ENCODE data around the gene UMPS.
A peak's percentile ranks its signal among the peaks of the same experiment; 100 is the strongest.

Gene UMPS

DNA sequence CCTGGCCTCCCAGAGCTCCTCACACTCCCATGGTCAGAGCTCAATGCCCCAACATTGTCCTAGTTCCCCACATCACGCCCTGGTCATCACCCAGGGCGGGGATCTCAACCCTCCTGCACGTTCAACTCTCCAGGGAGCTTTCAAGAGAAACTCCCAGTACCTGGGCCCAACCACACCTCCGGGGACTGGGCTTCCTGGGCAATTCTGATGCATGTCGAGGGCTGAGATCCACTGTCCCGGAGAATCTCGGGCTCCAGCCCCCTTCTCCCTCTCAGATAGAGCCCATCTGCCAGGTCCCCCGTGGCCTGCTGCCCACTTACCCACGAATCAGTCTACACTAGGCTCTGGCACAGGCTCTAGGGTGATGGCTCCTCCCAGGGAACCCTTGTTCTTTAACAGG is 39.2 kb downstream of the UMPS start:
- H3K4me1 ChIP-seq (ENCODE audit: control insufficient read depth in 2 of 2, insufficient read depth in 1 of 2, low read depth in 1 of 2, low read length in 2 of 2) = peaks cover 8 to 9% of the 10 kb centered on the region in 2 donors
- no peak overlapping the region for H2BK5ac ChIP-seq (ENCODE audit: low read length)
- no peak overlapping the region for H2BK12ac ChIP-seq (ENCODE audit: low read length)
- H2AK5ac ChIP-seq (ENCODE audit: low read depth, low read length) = no peak overlapping the region
- H3K18ac ChIP-seq (ENCODE audit: low read length) = no peak overlapping the region
- H4K91ac ChIP-seq (ENCODE audit: low read depth, low read length, poor library complexity) = no peak overlapping the region
- no peak overlapping the region for H3K23ac ChIP-seq (ENCODE audit: low read depth, low read length, poor library complexity)
- H3K9ac ChIP-seq (ENCODE audit: low read depth, low read length, poor library complexity) = no peak overlapping the region
- no peak for DNase-seq (ENCODE audit: low spot score)
- no peak overlapping the region for H2AFZ ChIP-seq (ENCODE audit: low read length)
- no peak overlapping the region for H3K4me3 ChIP-seq (ENCODE audit: low read length in 2 of 2)
- H3K4me2 ChIP-seq (ENCODE audit: insufficient read depth, low read length, poor library complexity, severe bottlenecking) = no peak overlapping the region
- no peak overlapping the region for H3K4ac ChIP-seq (ENCODE audit: low read length)
- no peak overlapping the region for H3K27ac ChIP-seq (replicated peaks; ENCODE audit: low read length)
- no peak overlapping the region for H2BK120ac ChIP-seq (ENCODE audit: low read depth, low read length)
- H3K36me3 ChIP-seq (replicated peaks in 1 of 2; ENCODE audit: control insufficient read depth in 2 of 2, insufficient read depth in 2 of 2, low read length in 2 of 2) = peaks cover 5 to 29% of the 10 kb centered on the region in 2 donors
- no peaks in the 10 kb centered on the region for H3K27me3 ChIP-seq (ENCODE audit: control insufficient read depth in 3 of 3, insufficient read depth in 3 of 3, low read depth in 1 of 3, low read length in 3 of 3)
- H3K14ac ChIP-seq (ENCODE audit: low read length) = no peak overlapping the region
- no CpG with 5 or more reads among the region's 9 CpGs for WGBS, 2 donors (ENCODE audit: extremely low coverage in 2 of 2, insufficient read length in 2 of 2, insufficient replicate concordance in 1 of 2)
- peaks cover 3% of the 10 kb centered on the region for H3K79me1 ChIP-seq (ENCODE audit: low read depth, low read length)
- no peak overlapping the region for H4K8ac ChIP-seq (ENCODE audit: low read depth, low read length)
- no peaks in the 10 kb centered on the region for H3K9me3 ChIP-seq (replicated peaks in 1 of 2; ENCODE audit: control insufficient read depth in 2 of 2, insufficient read depth in 1 of 2, low read depth in 1 of 2, low read length in 2 of 2)
- no peak overlapping the region for H2BK15ac ChIP-seq (ENCODE audit: low read length)

DNA sequence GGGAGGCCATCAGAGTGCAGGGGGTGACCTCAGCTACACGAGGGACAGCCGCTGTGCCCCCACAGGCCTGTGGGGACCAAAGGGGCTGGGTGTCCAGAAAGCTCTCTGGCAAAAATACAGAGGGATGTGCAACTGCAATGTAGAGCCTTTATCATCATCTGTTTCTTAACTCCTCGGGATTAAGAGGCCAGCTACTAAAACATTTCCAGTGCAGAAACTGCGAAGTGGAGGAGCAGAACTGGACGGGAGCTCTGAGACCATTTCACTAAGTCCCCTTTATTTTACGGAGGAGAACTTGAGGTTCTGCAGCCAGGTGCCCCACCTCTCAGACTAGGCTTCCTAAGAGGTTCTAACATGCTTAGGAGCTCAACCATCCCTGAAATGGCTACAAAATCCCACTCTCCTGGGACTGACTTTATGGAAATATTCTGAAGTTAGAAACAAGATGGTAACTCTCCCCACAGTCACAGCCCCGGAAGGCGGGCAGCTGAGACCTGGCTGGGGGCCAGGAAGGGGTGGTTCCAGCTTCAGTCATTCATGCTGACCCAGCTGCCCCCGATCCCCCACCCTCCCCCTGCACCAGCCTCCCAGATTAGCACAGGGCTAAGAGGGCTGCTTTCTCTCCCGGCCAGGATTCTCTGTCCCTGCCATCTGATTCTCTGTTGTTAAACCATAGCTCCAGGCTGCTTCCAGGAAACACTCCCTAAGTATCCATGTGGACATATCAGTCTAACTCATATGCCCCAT is 40.3 kb downstream of the UMPS start:
- no peak overlapping the region for H2BK5ac ChIP-seq (ENCODE audit: low read length)
- H3K23ac ChIP-seq (ENCODE audit: low read depth, low read length, poor library complexity) = no peak overlapping the region
- H3K36me3 ChIP-seq (replicated peaks in 1 of 2; ENCODE audit: control insufficient read depth in 2 of 2, insufficient read depth in 2 of 2, low read length in 2 of 2) = peaks cover 5 to 22% of the 10 kb centered on the region in 2 donors
- DNase-seq (ENCODE audit: low spot score) = no peak
- H2AFZ ChIP-seq (ENCODE audit: low read length) = peak overlapping the region; percentile 3
- no peak overlapping the region for H4K91ac ChIP-seq (ENCODE audit: low read depth, low read length, poor library complexity)
- H3K4me1 ChIP-seq (ENCODE audit: control insufficient read depth in 2 of 2, insufficient read depth in 1 of 2, low read depth in 1 of 2, low read length in 2 of 2) = peaks cover 9 to 14% of the 10 kb centered on the region in 2 donors
- H2BK120ac ChIP-seq (ENCODE audit: low read depth, low read length) = no peak overlapping the region
- H3K4me3 ChIP-seq (ENCODE audit: low read length in 2 of 2) = no peak overlapping the region
- H3K27me3 ChIP-seq (ENCODE audit: control insufficient read depth in 3 of 3, insufficient read depth in 3 of 3, low read depth in 1 of 3, low read length in 3 of 3) = no peaks in the 10 kb centered on the region
- no peak overlapping the region for H4K8ac ChIP-seq (ENCODE audit: low read depth, low read length)
- H3K9me3 ChIP-seq (replicated peaks in 1 of 2; ENCODE audit: control insufficient read depth in 2 of 2, insufficient read depth in 1 of 2, low read depth in 1 of 2, low read length in 2 of 2) = no peaks in the 10 kb centered on the region
- no peak overlapping the region for H3K9ac ChIP-seq (ENCODE audit: low read depth, low read length, poor library complexity)
- H2BK12ac ChIP-seq (ENCODE audit: low read length) = no peak overlapping the region
- H3K4me2 ChIP-seq (ENCODE audit: insufficient read depth, low read length, poor library complexity, severe bottlenecking) = no peak overlapping the region
- no peak overlapping the region for H3K14ac ChIP-seq (ENCODE audit: low read length)
- no peak overlapping the region for H2AK5ac ChIP-seq (ENCODE audit: low read depth, low read length)
- H3K79me1 ChIP-seq (ENCODE audit: low read depth, low read length) = peaks cover 8% of the 10 kb centered on the region
- no peak overlapping the region for H3K4ac ChIP-seq (ENCODE audit: low read length)
- H3K18ac ChIP-seq (ENCODE audit: low read length) = peak overlapping the region; percentile 49
- H2BK15ac ChIP-seq (ENCODE audit: low read length) = no peak overlapping the region
- no CpG with 5 or more reads among the region's 10 CpGs for WGBS, 2 donors (ENCODE audit: extremely low coverage in 2 of 2, insufficient read length in 2 of 2, insufficient replicate concordance in 1 of 2)
- no peak overlapping the region for H3K27ac ChIP-seq (replicated peaks; ENCODE audit: low read length)

DNA sequence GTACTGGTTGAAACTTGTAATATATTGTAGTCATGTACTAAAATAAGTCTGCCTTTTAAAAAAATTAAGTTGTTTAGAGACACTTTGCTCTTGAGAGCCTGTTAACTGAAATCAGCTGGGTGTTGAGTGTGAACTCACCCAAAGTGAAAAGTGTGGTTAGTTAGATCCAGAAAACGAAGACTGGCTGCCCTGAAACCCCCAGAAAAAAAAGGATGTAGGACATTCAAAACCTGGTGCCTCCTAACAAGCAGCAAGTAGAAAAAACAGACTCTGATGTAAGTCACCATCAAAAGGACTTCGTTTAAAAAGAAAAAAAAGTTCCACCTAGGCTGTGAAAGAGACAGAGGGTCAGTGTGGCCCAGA is 40.8 kb downstream of the UMPS start:
- Histone ChIP-seq H3K14ac (ENCODE audit: low read length) (no peak overlapping the region), H2BK120ac (ENCODE audit: low read depth, low read length) (no peak overlapping the region), H3K23ac (ENCODE audit: low read depth, low read length, poor library complexity) (no peak overlapping the region), H3K27me3 (ENCODE audit: control insufficient read depth in 3 of 3, insufficient read depth in 3 of 3, low read depth in 1 of 3, low read length in 3 of 3) (no peaks in the 10 kb centered on the region), H3K4ac (ENCODE audit: low read length) (no peak overlapping the region), H2AFZ (ENCODE audit: low read length) (peak overlapping the region; percentile 3), H2BK5ac (ENCODE audit: low read length) (no peak overlapping the region), H3K4me2 (ENCODE audit: insufficient read depth, low read length, poor library complexity, severe bottlenecking) (no peak overlapping the region), H4K8ac (ENCODE audit: low read depth, low read length) (no peak overlapping the region), H2BK15ac (ENCODE audit: low read length) (no peak overlapping the region), H3K27ac (replicated peaks; ENCODE audit: low read length) (no peak overlapping the region), H3K9me3 (replicated peaks in 1 of 2; ENCODE audit: control insufficient read depth in 2 of 2, insufficient read depth in 1 of 2, low read depth in 1 of 2, low read length in 2 of 2) (no peaks in the 10 kb centered on the region), H3K9ac (ENCODE audit: low read depth, low read length, poor library complexity) (no peak overlapping the region), H3K79me1 (ENCODE audit: low read depth, low read length) (peaks cover 8% of the 10 kb centered on the region), H2AK5ac (ENCODE audit: low read depth, low read length) (no peak overlapping the region), H3K18ac (ENCODE audit: low read length) (no peak overlapping the region), H3K4me3 (ENCODE audit: low read length in 2 of 2) (no peak overlapping the region), H4K91ac (ENCODE audit: low read depth, low read length, poor library complexity) (no peak overlapping the region), H2BK12ac (ENCODE audit: low read length) (no peak overlapping the region), H3K4me1 (ENCODE audit: control insufficient read depth in 2 of 2, insufficient read depth in 1 of 2, low read depth in 1 of 2, low read length in 2 of 2) (peaks cover 9 to 14% of the 10 kb centered on the region in 2 donors), H3K36me3 (replicated peaks in 1 of 2; ENCODE audit: control insufficient read depth in 2 of 2, insufficient read depth in 2 of 2, low read length in 2 of 2) (peaks cover 5 to 20% of the 10 kb centered on the region in 2 donors)
- no peak for DNase-seq (ENCODE audit: low spot score)
- no CpG with 5 or more reads among the region's 2 CpGs for WGBS, 2 donors (ENCODE audit: extremely low coverage in 2 of 2, insufficient read length in 2 of 2, insufficient replicate concordance in 1 of 2)

DNA sequence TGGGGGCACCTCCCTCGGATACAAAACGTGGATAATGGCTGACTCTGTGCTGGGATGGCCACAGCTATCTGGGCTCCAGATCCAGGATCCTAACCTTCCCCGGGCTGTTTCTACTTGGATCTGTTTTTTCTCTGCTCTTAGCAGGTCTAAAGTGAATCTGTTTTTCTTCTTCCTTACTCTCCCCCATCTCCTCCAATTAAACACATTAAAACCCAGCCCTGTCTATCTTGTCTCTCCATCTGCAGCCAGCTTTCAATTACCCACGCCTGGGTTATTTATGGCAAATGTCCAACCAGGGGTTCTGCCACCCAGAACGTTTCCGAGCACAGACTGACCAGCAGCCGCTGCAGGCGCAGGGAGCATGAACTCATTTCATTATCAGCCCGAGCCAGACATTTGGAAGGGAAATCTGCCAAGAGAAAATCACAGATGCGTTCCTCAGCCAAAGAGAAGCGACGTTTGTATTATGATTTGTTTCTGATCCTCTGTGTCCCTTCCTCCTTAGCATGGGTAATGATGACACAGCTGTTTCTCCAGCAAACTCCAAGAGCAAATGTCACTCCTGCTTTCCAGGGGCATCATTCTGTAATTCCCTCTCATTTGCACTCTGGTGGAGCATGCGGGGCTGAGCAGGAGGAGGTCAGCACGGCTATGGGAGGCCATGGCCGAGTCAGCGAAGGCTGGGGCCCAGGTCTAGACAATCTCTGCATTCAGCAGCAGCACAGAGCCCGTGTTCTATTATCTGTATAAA is 42.0 kb downstream of the UMPS start:
- no peak overlapping the region for H3K23ac ChIP-seq (ENCODE audit: low read depth, low read length, poor library complexity)
- peaks cover 12 to 14% of the 10 kb centered on the region in 2 donors for H3K4me1 ChIP-seq (ENCODE audit: control insufficient read depth in 2 of 2, insufficient read depth in 1 of 2, low read depth in 1 of 2, low read length in 2 of 2)
- H3K9me3 ChIP-seq (replicated peaks in 1 of 2; ENCODE audit: control insufficient read depth in 2 of 2, insufficient read depth in 1 of 2, low read depth in 1 of 2, low read length in 2 of 2) = no peaks in the 10 kb centered on the region
- H3K27ac ChIP-seq (replicated peaks; ENCODE audit: low read length) = no peak overlapping the region
- H3K36me3 ChIP-seq (replicated peaks in 1 of 2; ENCODE audit: control insufficient read depth in 2 of 2, insufficient read depth in 2 of 2, low read length in 2 of 2) = peaks cover 5 to 16% of the 10 kb centered on the region in 2 donors
- no peak overlapping the region for H3K4me2 ChIP-seq (ENCODE audit: insufficient read depth, low read length, poor library complexity, severe bottlenecking)
- no peak overlapping the region for H4K91ac ChIP-seq (ENCODE audit: low read depth, low read length, poor library complexity)
- no peak overlapping the region for H3K9ac ChIP-seq (ENCODE audit: low read depth, low read length, poor library complexity)
- no peak overlapping the region for H2BK120ac ChIP-seq (ENCODE audit: low read depth, low read length)
- H3K14ac ChIP-seq (ENCODE audit: low read length) = no peak overlapping the region
- H3K18ac ChIP-seq (ENCODE audit: low read length) = no peak overlapping the region
- H2BK15ac ChIP-seq (ENCODE audit: low read length) = no peak overlapping the region
- H2AFZ ChIP-seq (ENCODE audit: low read length) = peak overlapping the region; percentile 24
- H2BK5ac ChIP-seq (ENCODE audit: low read length) = no peak overlapping the region
- H3K79me1 ChIP-seq (ENCODE audit: low read depth, low read length) = peaks cover 8% of the 10 kb centered on the region
- H4K8ac ChIP-seq (ENCODE audit: low read depth, low read length) = no peak overlapping the region
- no peak overlapping the region for H3K4ac ChIP-seq (ENCODE audit: low read length)
- H2BK12ac ChIP-seq (ENCODE audit: low read length) = no peak overlapping the region
- H3K4me3 ChIP-seq (ENCODE audit: low read length in 2 of 2) = no peak overlapping the region
- no peak overlapping the region for H2AK5ac ChIP-seq (ENCODE audit: low read depth, low read length)
- no peaks in the 10 kb centered on the region for H3K27me3 ChIP-seq (ENCODE audit: control insufficient read depth in 3 of 3, insufficient read depth in 3 of 3, low read depth in 1 of 3, low read length in 3 of 3)
- WGBS, 2 donors (ENCODE audit: extremely low coverage in 2 of 2, insufficient read length in 2 of 2, insufficient replicate concordance in 1 of 2) = no CpG with 5 or more reads among the region's 17 CpGs
- DNase-seq (ENCODE audit: low spot score) = no peak

Measured in neuronal stem cell (in vitro differentiated cells).